ENCODE measurements around the gene NKTR. TPM values are rescaled to one million over a fixed set of nuclear protein-coding genes. Genes with fewer than 3 reads are reported as not detected.
A peak's percentile ranks its signal among the peaks of the same experiment; 100 is the strongest.

Gene NKTR
- total and polyA plus RNA-seq, 4 experiments from 2014 or later: 8.9 to 269 (median 140) TPM

- Mint-ChIP-seq H3K27me3 (no peaks in the 10 kb centered on the region), H3K36me3 (peaks cover 36 to 46% of the 10 kb centered on the region in 2 donors), H3K9me3 (no peaks in the 10 kb centered on the region), H3K4me1 (peaks cover 11 to 23% (median 13%) of the 10 kb centered on the region in 4 donors), H3K4me3 (no peak overlapping the region), H3K27ac (no peak overlapping the region)
- no peaks in the 10 kb centered on the region for H3K27me3 ChIP-seq (ENCODE audit: insufficient read depth, low read length)
- peaks cover 43% of the 10 kb centered on the region for H3K4me1 ChIP-seq (ENCODE audit: insufficient read depth, low read length)
- peaks cover 59% of the 10 kb centered on the region for H3K36me3 ChIP-seq (ENCODE audit: insufficient read depth, low read length)
- H3K9me3 ChIP-seq (ENCODE audit: control insufficient read depth in 1 of 2, low read length in 2 of 2): no peaks in the 10 kb centered on the region
- DNase-seq: peak; percentile 65 to 78 (median 71)
- peak overlapping the region in 1 of 2 donors; percentile 21 for H3K4me3 ChIP-seq (ENCODE audit: low read length in 2 of 2)
- intact Hi-C loops (cut with micrococcal nuclease): loop anchor here (1.0 kb wide), 2 partner anchors 38 to 56 kb away; partner anchors contain the start of gene NKTR
- ChIA-PET POLR2A (ENCODE audit: partially characterized antibody) (interaction anchor here (1.0 to 4.0 kb wide), 2 partner anchors 30 to 37 kb away, joined by 3 to 29 read pairs; partner anchors contain the start of gene NKTR), CTCF (ENCODE audit: partially characterized antibody) (interaction anchor here (2.5 kb wide), 1 partner anchor 92 kb away, joined by 9 read pairs; no protein-coding TSS in a partner anchor)
- peak overlapping the region; percentile 70 for H3K27ac ChIP-seq (ENCODE audit: low read depth, low read length)
Observed at GRCh38 chr3:42638339-42638842, 37.9 kb downstream of the NKTR start.

DNA sequence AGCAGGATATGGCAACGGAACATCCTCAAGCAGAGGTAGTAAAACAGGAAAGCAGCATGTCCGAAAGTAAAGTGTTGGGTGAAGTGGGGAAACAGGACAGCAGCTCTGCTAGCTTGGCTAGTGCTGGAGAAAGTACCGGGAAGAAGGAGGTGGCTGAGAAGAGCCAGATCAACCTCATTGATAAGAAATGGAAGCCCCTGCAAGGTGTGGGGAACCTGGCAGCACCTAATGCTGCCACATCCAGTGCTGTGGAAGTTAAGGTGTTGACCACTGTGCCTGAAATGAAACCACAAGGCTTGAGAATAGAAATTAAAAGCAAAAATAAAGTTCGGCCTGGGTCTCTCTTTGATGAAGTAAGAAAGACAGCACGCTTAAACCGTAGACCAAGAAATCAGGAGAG is 38.7 kb downstream of the NKTR start:
- POLR2A ChIA-PET (ENCODE audit: partially characterized antibody): interaction anchor here (4.0 kb wide), 1 partner anchor 38 kb away, joined by 29 read pairs; the partner anchor contains the start of gene NKTR
- Histone ChIP-seq H3K27ac (ENCODE audit: low read depth, low read length) (peak overlapping the region; percentile 70), H3K27me3 (ENCODE audit: insufficient read depth, low read length) (no peaks in the 10 kb centered on the region), H3K4me3 (ENCODE audit: low read length in 2 of 2) (peak overlapping the region in 1 of 2 donors; percentile 21), H3K36me3 (ENCODE audit: insufficient read depth, low read length) (peaks cover 58% of the 10 kb centered on the region), H3K4me1 (ENCODE audit: insufficient read depth, low read length) (peaks cover 43% of the 10 kb centered on the region), H3K9me3 (ENCODE audit: control insufficient read depth in 1 of 2, low read length in 2 of 2) (no peaks in the 10 kb centered on the region)
- DNase-seq: peak in 1 of 5 donors; percentile 31
- Mint-ChIP-seq H3K4me3 (no peak overlapping the region), H3K27me3 (no peaks in the 10 kb centered on the region), H3K9me3 (no peaks in the 10 kb centered on the region), H3K4me1 (peaks cover 9 to 18% (median 13%) of the 10 kb centered on the region in 4 donors), H3K27ac (no peak overlapping the region), H3K36me3 (peaks cover 33 to 43% of the 10 kb centered on the region in 2 donors)
- CTCF ChIA-PET (ENCODE audit: partially characterized antibody): interaction anchor here (0.7 kb wide), 1 partner anchor 23 kb away, joined by 3 read pairs; no protein-coding TSS in a partner anchor
- intact Hi-C loops (cut with micrococcal nuclease): no loop called here

DNA sequence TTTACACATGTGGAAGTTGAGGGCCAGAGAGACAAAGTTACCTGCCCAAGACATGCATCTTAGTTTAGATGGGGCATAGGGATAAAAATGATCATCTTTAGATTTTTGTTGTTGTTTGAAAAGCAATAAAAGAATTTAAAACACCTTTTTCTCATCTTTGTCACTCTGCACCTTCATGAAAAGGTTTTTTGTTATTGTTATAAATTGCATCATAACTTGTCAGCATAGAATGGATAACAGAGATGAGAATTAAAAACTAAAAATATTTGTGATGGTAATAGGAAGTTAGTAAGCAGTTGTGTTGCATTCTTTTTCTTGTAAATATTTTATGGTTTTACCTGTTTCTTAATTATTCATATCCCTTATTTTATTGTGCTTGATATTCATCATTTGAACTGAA is 39.6 kb downstream of the NKTR start:
- DNase-seq: no peak
- peaks cover 43% of the 10 kb centered on the region for H3K4me1 ChIP-seq (ENCODE audit: insufficient read depth, low read length)
- Mint-ChIP-seq H3K27ac (peak overlapping the region in 3 of 7 donors; percentile 77 to 94 (median 92)), H3K36me3 (peaks cover 39 to 45% of the 10 kb centered on the region in 2 donors), H3K4me3 (peak overlapping the region in 3 of 8 donors; percentile 10 to 67 (median 63)), H3K4me1 (peaks cover 9 to 15% (median 12%) of the 10 kb centered on the region in 4 donors), H3K9me3 (no peaks in the 10 kb centered on the region), H3K27me3 (no peaks in the 10 kb centered on the region)
- peaks cover 60% of the 10 kb centered on the region for H3K36me3 ChIP-seq (ENCODE audit: insufficient read depth, low read length)
- peak overlapping the region; percentile 70 for H3K27ac ChIP-seq (ENCODE audit: low read depth, low read length)
- no peaks in the 10 kb centered on the region for H3K27me3 ChIP-seq (ENCODE audit: insufficient read depth, low read length)
- no peak overlapping the region for H3K4me3 ChIP-seq (ENCODE audit: low read length in 2 of 2)
- ChIA-PET CTCF (ENCODE audit: partially characterized antibody) (no interaction called here), POLR2A (ENCODE audit: partially characterized antibody) (interaction anchor here (0.7 to 2.2 kb wide), 4 partner anchors 12 to 50 kb away, joined by 3 to 7 read pairs (median 4); partner anchors contain the start of genes NKTR and SS18L2)
- no peaks in the 10 kb centered on the region for H3K9me3 ChIP-seq (ENCODE audit: control insufficient read depth in 1 of 2, low read length in 2 of 2)
- intact Hi-C loops (cut with micrococcal nuclease): no loop called here

GRCh38 chr3:42640771-42641370 is 40.4 kb downstream of the NKTR start:
- Mint-ChIP-seq H3K9me3 (no peaks in the 10 kb centered on the region), H3K4me3 (peak overlapping the region; percentile 22 to 75 (median 51)), H3K27ac (peak overlapping the region in 6 of 7 donors; percentile 77 to 94 (median 87)), H3K4me1 (peaks cover 9 to 12% (median 11%) of the 10 kb centered on the region in 4 donors), H3K27me3 (no peaks in the 10 kb centered on the region), H3K36me3 (peaks cover 38 to 45% of the 10 kb centered on the region in 2 donors)
- Histone ChIP-seq H3K4me3 (ENCODE audit: low read length in 2 of 2) (no peak overlapping the region), H3K27ac (ENCODE audit: low read depth, low read length) (peak overlapping the region; percentile 7), H3K36me3 (ENCODE audit: insufficient read depth, low read length) (peaks cover 63% of the 10 kb centered on the region), H3K9me3 (ENCODE audit: control insufficient read depth in 1 of 2, low read length in 2 of 2) (no peaks in the 10 kb centered on the region), H3K27me3 (ENCODE audit: insufficient read depth, low read length) (no peaks in the 10 kb centered on the region), H3K4me1 (ENCODE audit: insufficient read depth, low read length) (peaks cover 43% of the 10 kb centered on the region)
- ChIA-PET POLR2A (ENCODE audit: partially characterized antibody) (interaction anchor here (0.7 to 2.2 kb wide), 5 partner anchors 9 to 50 kb away, joined by 3 to 7 read pairs (median 5); partner anchors contain the start of genes NKTR and SS18L2), CTCF (ENCODE audit: partially characterized antibody) (interaction anchor here (1.2 to 2.3 kb wide), 3 partner anchors 12 to 105 kb away, joined by 3 to 7 read pairs (median 6); partner anchors contain the start of genes SEC22C and ZBTB47)
- DNase-seq: no peak
- intact Hi-C loops (cut with micrococcal nuclease): no loop called here

- CTCF ChIA-PET (ENCODE audit: partially characterized antibody): interaction anchor here (0.7 kb wide), 1 partner anchor 35 kb away, joined by 3 read pairs; no protein-coding TSS in a partner anchor
- Histone ChIP-seq H3K4me1 (ENCODE audit: insufficient read depth, low read length) (peaks cover 9% of the 10 kb centered on the region), H3K36me3 (ENCODE audit: insufficient read depth, low read length) (peaks cover 48% of the 10 kb centered on the region), H3K27me3 (ENCODE audit: insufficient read depth, low read length) (no peaks in the 10 kb centered on the region), H3K9me3 (ENCODE audit: control insufficient read depth in 1 of 2, low read length in 2 of 2) (no peaks in the 10 kb centered on the region), H3K4me3 (ENCODE audit: low read length in 2 of 2) (no peak overlapping the region), H3K27ac (ENCODE audit: low read depth, low read length) (no peak overlapping the region)
- intact Hi-C loops (cut with micrococcal nuclease): no loop called here
- H3K36me3 Mint-ChIP-seq: peaks cover 36 to 53% of the 10 kb centered on the region in 2 donors
- no peak overlapping the region for H3K4me3 Mint-ChIP-seq
- peak overlapping the region in 4 of 7 donors; percentile 1 to 28 (median 18) for H3K27ac Mint-ChIP-seq
- H3K27me3 Mint-ChIP-seq: no peaks in the 10 kb centered on the region
- POLR2A ChIA-PET (ENCODE audit: partially characterized antibody): interaction anchor here (0.9 to 1.9 kb wide), 2 partner anchors 47 to 66 kb away, joined by 3 to 4 read pairs; partner anchors contain the start of genes NKTR and SEC22C
- H3K4me1 Mint-ChIP-seq: peaks cover 1 to 20% (median 9%) of the 10 kb centered on the region in 4 donors
- no peak for DNase-seq
- H3K9me3 Mint-ChIP-seq: no peaks in the 10 kb centered on the region
Observed at GRCh38 chr3:42647821-42648459, 47.5 kb downstream of the NKTR start.

DNA sequence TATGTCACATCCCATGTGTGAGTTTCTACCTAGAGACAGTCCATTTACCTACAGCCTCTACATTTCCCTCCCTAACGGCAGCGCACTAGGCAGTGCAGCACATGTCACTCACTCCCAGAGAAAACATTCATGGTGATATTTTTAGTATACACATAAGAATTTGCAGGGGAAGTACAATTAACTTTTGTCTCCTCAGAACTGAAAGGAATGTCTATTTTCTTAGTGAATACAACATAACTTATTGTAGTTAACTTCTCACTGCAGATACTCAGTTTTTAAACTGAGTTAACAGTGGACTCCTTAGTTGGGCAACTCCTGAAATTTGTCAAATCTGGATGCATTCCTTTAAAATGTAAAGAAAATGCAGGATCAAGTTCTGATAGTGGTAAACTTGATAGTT is 48.5 kb downstream of the NKTR start:
- peaks cover 6 to 30% (median 16%) of the 10 kb centered on the region in 4 donors for H3K4me1 Mint-ChIP-seq
- intact Hi-C loops (cut with micrococcal nuclease): no loop called here
- Histone ChIP-seq H3K9me3 (ENCODE audit: control insufficient read depth in 1 of 2, low read length in 2 of 2) (no peaks in the 10 kb centered on the region), H3K4me1 (ENCODE audit: insufficient read depth, low read length) (peaks cover 18% of the 10 kb centered on the region), H3K27ac (ENCODE audit: low read depth, low read length) (no peak overlapping the region), H3K27me3 (ENCODE audit: insufficient read depth, low read length) (no peaks in the 10 kb centered on the region), H3K4me3 (ENCODE audit: low read length in 2 of 2) (no peak overlapping the region), H3K36me3 (ENCODE audit: insufficient read depth, low read length) (peaks cover 37% of the 10 kb centered on the region)
- ChIA-PET CTCF (ENCODE audit: partially characterized antibody) (no interaction called here), POLR2A (ENCODE audit: partially characterized antibody) (no interaction called here)
- no peaks in the 10 kb centered on the region for H3K9me3 Mint-ChIP-seq
- peak overlapping the region in 6 of 7 donors; percentile 21 to 77 (median 31) for H3K27ac Mint-ChIP-seq
- H3K27me3 Mint-ChIP-seq: no peaks in the 10 kb centered on the region
- H3K36me3 Mint-ChIP-seq: peaks cover 27 to 44% of the 10 kb centered on the region in 2 donors
- DNase-seq: no peak
- no peak overlapping the region for H3K4me3 Mint-ChIP-seq
